ENCODE data around the gene CLCN6. TPM values are rescaled to one million over a fixed set of nuclear protein-coding genes. Genes with fewer than 3 reads are reported as not detected.

CLCN6 gene
- total and polyA plus RNA-seq, 2 of the 13 experiments (the other 11 are each of a cell fraction or from before 2014, with no cell fraction given), result 14.9 to 19.3 TPM

DNA sequence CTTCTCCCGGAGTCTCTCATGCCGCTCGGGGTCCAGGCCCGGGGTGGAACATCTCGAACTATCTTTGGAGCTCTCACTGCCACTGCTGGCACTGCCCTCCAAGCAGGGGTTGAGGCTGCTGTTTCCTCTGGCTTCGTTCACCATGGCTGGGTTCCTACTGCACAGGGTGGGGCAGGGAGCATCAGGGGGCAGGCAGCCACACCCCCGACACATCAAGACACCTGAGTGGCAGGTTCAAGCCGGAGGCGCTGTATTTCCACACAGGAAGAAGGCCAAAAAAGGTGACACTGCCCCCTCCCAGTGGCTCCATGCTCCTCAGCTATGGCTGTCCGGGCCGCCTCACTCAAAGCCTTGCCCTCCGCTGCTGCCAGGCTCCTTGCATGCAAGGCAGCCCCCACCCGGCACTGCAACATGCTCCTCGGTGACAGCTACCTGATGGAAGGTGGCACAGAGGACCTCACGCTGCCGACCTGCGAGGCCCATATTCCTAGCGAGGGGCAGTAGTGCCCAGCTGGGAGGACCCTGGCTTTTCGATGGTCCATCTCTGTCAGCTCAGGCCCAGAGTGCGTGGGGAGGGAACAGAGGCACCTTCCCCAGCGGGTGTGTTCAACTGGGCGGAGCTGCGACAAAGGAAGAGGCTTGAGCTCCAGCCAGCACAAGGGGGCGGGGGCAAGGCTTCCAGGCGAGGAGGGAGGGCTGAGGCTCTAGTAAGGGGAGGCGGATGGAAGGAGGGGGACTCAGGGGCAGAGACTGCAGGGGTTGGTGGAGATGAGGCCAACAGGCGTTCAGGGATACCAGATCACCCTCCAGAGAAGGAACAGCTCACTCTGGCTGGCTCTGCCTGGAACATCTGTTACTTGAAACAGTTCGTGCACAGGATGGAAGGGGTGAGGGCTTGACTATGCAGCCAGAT, 2.8 kb upstream of the CLCN6 start (continued):
- TF ChIP-seq KDM4B (CRISPR knock-in tag; IDR thresholded peaks at IDR 0.05) (no peak), ZNF101 (CRISPR knock-in tag; IDR thresholded peaks at IDR 0.05; ENCODE audit: borderline replicate concordance, low read depth) (no peak), ZNF530 (CRISPR knock-in tag; IDR thresholded peaks at IDR 0.05; ENCODE audit: low read depth) (no peak), NCOA5 (CRISPR knock-in tag; IDR thresholded peaks at IDR 0.05) (no peak), ZNF619 (CRISPR knock-in tag; IDR thresholded peaks at IDR 0.05) (0 out of 2 replicates have a peak, but pooled peaks have one; percentile 28), ZNF232 (CRISPR knock-in tag; IDR thresholded peaks at IDR 0.05; ENCODE audit: borderline replicate concordance) (no peak), ZNF782 (CRISPR knock-in tag; IDR thresholded peaks at IDR 0.05; ENCODE audit: borderline replicate concordance) (no peak), SMAD1 (CRISPR knock-in tag; IDR thresholded peaks at IDR 0.05; ENCODE audit: borderline replicate concordance, low read depth) (peak; percentile 75; the same call in 1 of the 2 replicates), KDM3A (CRISPR knock-in tag; IDR thresholded peaks at IDR 0.05; ENCODE audit: low read depth) (no peak), ZNF564 (CRISPR knock-in tag; IDR thresholded peaks at IDR 0.05) (no peak), KAT8 (CRISPR knock-in tag; IDR thresholded peaks at IDR 0.05) (no peak; the same call in 1 of the 2 replicates), ZNF746 (CRISPR knock-in tag; IDR thresholded peaks at IDR 0.05) (no peak), RBAK (CRISPR knock-in tag; IDR thresholded peaks at IDR 0.05) (no peak), HMG20B (CRISPR knock-in tag; conservative IDR thresholded peaks at IDR 0.05) (no peak)
- TF ChIP-seq, protein P1, sequence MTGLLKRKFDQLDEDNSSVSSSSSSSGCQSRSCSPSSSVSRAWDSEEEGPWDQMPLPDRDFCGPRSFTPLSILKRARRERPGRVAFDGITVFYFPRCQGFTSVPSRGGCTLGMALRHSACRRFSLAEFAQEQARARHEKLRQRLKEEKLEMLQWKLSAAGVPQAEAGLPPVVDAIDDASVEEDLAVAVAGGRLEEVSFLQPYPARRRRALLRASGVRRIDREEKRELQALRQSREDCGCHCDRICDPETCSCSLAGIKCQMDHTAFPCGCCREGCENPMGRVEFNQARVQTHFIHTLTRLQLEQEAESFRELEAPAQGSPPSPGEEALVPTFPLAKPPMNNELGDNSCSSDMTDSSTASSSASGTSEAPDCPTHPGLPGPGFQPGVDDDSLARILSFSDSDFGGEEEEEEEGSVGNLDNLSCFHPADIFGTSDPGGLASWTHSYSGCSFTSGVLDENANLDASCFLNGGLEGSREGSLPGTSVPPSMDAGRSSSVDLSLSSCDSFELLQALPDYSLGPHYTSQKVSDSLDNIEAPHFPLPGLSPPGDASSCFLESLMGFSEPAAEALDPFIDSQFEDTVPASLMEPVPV (CRISPR knock-in tag; IDR thresholded peaks at IDR 0.05), result no peak
- TF ChIP-seq, protein P2, sequence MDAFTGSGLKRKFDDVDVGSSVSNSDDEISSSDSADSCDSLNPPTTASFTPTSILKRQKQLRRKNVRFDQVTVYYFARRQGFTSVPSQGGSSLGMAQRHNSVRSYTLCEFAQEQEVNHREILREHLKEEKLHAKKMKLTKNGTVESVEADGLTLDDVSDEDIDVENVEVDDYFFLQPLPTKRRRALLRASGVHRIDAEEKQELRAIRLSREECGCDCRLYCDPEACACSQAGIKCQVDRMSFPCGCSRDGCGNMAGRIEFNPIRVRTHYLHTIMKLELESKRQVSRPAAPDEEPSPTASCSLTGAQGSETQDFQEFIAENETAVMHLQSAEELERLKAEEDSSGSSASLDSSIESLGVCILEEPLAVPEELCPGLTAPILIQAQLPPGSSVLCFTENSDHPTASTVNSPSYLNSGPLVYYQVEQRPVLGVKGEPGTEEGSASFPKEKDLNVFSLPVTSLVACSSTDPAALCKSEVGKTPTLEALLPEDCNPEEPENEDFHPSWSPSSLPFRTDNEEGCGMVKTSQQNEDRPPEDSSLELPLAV (CRISPR knock-in tag; conservative IDR thresholded peaks at IDR 0.05; ENCODE audit: low read depth), result no peak
- TF ChIP-seq, protein P3, sequence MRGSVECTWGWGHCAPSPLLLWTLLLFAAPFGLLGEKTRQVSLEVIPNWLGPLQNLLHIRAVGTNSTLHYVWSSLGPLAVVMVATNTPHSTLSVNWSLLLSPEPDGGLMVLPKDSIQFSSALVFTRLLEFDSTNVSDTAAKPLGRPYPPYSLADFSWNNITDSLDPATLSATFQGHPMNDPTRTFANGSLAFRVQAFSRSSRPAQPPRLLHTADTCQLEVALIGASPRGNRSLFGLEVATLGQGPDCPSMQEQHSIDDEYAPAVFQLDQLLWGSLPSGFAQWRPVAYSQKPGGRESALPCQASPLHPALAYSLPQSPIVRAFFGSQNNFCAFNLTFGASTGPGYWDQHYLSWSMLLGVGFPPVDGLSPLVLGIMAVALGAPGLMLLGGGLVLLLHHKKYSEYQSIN (CRISPR knock-in tag; IDR thresholded peaks at IDR 0.05; ENCODE audit: borderline replicate concordance), result no peak
- TF ChIP-seq, protein P4, sequence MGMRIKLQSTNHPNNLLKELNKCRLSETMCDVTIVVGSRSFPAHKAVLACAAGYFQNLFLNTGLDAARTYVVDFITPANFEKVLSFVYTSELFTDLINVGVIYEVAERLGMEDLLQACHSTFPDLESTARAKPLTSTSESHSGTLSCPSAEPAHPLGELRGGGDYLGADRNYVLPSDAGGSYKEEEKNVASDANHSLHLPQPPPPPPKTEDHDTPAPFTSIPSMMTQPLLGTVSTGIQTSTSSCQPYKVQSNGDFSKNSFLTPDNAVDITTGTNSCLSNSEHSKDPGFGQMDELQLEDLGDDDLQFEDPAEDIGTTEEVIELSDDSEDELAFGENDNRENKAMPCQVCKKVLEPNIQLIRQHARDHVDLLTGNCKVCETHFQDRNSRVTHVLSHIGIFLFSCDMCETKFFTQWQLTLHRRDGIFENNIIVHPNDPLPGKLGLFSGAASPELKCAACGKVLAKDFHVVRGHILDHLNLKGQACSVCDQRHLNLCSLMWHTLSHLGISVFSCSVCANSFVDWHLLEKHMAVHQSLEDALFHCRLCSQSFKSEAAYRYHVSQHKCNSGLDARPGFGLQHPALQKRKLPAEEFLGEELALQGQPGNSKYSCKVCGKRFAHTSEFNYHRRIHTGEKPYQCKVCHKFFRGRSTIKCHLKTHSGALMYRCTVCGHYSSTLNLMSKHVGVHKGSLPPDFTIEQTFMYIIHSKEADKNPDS (CRISPR knock-in tag; IDR thresholded peaks at IDR 0.05), result no peak
- TF ChIP-seq, protein P5, sequence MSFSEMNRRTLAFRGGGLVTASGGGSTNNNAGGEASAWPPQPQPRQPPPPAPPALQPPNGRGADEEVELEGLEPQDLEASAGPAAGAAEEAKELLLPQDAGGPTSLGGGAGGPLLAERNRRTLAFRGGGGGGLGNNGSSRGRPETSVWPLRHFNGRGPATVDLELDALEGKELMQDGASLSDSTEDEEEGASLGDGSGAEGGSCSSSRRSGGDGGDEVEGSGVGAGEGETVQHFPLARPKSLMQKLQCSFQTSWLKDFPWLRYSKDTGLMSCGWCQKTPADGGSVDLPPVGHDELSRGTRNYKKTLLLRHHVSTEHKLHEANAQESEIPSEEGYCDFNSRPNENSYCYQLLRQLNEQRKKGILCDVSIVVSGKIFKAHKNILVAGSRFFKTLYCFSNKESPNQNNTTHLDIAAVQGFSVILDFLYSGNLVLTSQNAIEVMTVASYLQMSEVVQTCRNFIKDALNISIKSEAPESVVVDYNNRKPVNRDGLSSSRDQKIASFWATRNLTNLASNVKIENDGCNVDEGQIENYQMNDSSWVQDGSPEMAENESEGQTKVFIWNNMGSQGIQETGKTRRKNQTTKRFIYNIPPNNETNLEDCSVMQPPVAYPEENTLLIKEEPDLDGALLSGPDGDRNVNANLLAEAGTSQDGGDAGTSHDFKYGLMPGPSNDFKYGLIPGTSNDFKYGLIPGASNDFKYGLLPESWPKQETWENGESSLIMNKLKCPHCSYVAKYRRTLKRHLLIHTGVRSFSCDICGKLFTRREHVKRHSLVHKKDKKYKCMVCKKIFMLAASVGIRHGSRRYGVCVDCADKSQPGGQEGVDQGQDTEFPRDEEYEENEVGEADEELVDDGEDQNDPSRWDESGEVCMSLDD (CRISPR knock-in tag; IDR thresholded peaks at IDR 0.05; ENCODE audit: borderline replicate concordance), result no peak

Data from HepG2 (cell line).